Mucosa of descending colon (tissue), 3 donors: ENCODE measurements around the gene CCDC187. TPM values are rescaled to one million over a fixed set of nuclear protein-coding genes. Genes with fewer than 3 reads are reported as not detected.
"Not testable (repeated sequence)": the region's sequence is repeated elsewhere in the genome, so short reads cannot be mapped to it uniquely, and the experiment has no call there.

Experiments used
- ATAC-seq: fragments of 200-7000 bp; cut with Tn5 transposase; one replicate; pipeline ENCODE4 v1.9.1; 2020; ENCODE audit warnings: mild to moderate bottlenecking, moderate library complexity
- DNase-seq, 3 donors: peaks; one replicate each; pipeline ENCODE4 v3.0.0-alpha.2; 2020
- H3K36me3 ChIP-seq: fragments of 200-600 bp; one replicate; pipeline ENCODE4 v1.8.0; 2021; ENCODE audit warnings: low read depth, mild to moderate bottlenecking
- H3K4me1 ChIP-seq: fragments of 200-600 bp; one replicate; pipeline ENCODE4 v1.8.0; 2021; ENCODE audit warnings: low read depth, mild to moderate bottlenecking
- H3K4me3 ChIP-seq: fragments of 200-600 bp; one replicate; pipeline ENCODE4 v1.8.0; 2021; ENCODE audit warnings: mild to moderate bottlenecking
- H3K9me3 ChIP-seq: fragments of 200-600 bp; one replicate; pipeline ENCODE4 v1.8.0; 2021; ENCODE audit warnings: mild to moderate bottlenecking
- CTCF ChIP-seq: fragments of 200-600 bp; IDR thresholded peaks from one replicate; pipeline ENCODE4 v1.8.0; 2022; ENCODE audit warnings: antibody characterized with exemption, mild to moderate bottlenecking
- intact Hi-C, 2 donors: fragments of 100-400 bp; cut with DNase I in 1 of 2; cut with micrococcal nuclease in 1 of 2; formaldehyde crosslinking; loops; one replicate each; pipeline versions ENCODE4 v1.11.0 to v1.11.1; 2022; cut with DNase I, micrococcal nuclease
- total RNA-seq, 3 donors: library from RNA; stranded (reverse); fragmentation: NEBNext Ultra II Directional in 2 of 3; extraction: Animal tissue kit (Norgen Biotek cat#: 25700) in 2 of 3; gene quantifications; one replicate each; pipeline versions ENCODE4 v1.2.1 to v1.2.4, GENCODE V29; 2021 to 2023
- donor health status: DM: no; HTN: no; CAD: no; lungs with moderate emphysema.
- donor health status: DM: no; HTN: no; CAD: no.
- donor health status: DM: no; HTN: yes; CAD: no.

Gene CCDC187
- total RNA-seq, 3 donors from 2014 or later: 0.19 to 0.93 (median 0.48) TPM

- ATAC-seq (peak; percentile 98), DNase-seq (peak; percentile 76 to 91 (median 88))
- H3K4me1 ChIP-seq: peaks cover 6% of the 10 kb centered on the region
- H3K4me3 ChIP-seq: no peak overlapping the region
- H3K36me3 ChIP-seq: no peaks in the 10 kb centered on the region
- intact Hi-C loops: no loop called here
- TF ChIP-seq CTCF: no peak
- no peaks in the 10 kb centered on the region for H3K9me3 ChIP-seq
These were observed 36.4 kb downstream of the CCDC187 start for GRCh38 chr9:136267261-136268111.

DNA sequence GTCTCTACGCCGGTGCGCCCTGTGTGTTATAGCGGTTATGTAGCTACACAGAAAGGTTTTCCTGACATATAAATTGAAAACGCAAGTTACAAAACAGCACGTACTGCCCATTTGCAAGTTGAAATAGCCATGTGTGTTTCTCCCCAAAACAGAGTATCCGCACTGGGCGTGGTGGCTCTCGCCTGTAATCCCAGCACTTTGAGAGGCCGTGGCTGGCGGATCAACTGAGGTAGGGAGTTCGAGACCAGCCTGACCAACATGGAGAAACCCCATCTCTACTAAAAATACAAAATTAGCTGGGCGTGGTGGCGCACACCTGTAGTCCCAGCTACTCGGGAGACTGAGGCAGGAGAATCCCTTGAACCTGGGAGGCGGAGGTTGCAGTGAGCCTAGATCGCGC is 37.3 kb downstream of the CCDC187 start:
- H3K9me3 ChIP-seq, H3K36me3 ChIP-seq, intact Hi-C loops, DNase-seq, H3K4me1 ChIP-seq, ATAC-seq, H3K4me3 ChIP-seq: not testable (repeated sequence)

DNA sequence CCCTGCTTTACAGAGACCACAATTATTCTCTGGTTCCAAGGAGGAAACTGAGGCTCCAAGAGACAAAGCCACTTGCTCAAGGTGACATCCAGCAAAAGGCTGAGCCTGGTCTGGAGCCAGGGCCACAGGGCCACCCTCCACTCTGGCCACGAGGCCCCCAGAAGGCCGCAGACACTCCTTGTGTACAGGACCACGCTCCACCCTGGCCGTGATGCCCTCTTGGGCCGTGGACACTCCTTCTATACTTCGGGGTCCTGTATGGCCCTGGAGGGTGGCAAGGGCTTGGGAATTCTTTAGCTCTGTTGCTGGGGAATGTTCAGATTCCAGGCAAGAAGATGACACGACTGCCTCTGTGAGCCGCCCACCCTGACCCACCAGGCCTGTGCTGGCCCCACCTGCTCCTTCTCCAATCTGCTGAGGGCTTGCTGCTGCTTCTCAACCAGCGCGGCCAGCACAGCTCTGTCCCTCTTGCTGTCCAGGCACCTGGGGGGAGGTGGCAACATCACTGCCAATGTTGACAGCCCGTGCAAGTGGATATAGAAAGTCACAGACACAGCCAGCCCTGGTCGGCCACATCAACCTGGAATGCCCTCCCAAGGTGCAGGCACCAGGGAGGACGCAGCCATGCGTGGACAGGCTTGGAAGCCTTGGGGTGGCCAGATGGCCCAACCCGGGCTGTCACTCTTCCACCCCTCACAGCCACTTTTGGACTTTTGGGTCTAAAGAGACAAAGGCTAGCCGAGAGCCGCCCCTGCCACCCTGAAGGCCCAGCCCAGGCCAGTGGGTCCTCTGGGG is 38.1 kb downstream of the CCDC187 start:
- no peak for ATAC-seq
- intact Hi-C loops: no loop called here
- H3K4me3 ChIP-seq: no peak overlapping the region

DNA sequence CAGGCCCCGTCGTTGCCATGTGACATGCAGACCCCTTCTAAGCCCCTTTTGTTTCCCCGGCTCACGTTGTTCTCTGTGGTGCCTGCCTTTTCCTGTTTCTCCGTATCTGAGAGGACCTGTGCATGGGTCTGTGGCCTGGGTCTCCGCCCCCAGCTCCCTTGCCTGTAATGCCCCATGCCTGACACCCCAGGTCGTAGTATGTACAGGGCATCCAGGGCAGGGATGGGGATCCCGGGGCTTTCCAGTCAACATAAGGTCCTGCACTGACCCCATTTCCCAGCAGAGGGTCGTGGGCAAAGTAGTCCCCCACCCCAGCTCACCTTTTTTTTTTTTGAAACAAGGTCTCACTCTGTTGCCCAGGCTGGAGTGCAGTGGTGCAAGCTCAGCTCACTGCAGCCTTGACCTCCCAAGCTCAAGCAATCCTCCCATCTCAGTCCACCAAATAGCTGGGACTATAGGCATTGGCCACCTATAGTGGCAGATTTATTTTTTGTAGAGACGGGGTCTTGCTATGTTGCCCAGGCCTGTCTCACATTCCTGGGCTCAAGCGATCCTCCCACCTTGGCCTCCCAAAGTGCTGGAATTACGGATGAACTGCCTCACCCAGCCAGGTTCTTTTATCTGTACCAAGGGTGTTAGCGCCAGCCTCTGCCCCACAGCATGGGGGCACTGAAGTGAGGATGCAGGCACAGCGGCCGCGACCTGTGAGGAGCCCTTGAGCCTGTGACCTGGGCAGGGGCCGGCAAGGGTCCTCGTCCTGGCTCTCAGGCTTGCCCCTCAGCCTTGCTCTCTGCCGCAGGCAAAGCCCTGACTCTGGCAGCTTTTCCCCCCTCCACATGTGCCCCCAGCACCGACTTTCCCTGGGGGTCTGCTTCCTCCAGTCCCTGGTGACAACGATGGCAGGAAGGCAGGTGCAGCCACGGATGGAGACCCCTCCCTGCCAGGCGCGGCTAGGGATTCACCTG is 39.2 kb downstream of the CCDC187 start:
- intact Hi-C loops: no loop called here

More for the DNA sequence above, 38.1 kb downstream of the CCDC187 start:
- Histone ChIP-seq H3K9me3 (no peaks in the 10 kb centered on the region), H3K4me1 (peaks cover 6% of the 10 kb centered on the region), H3K36me3 (no peaks in the 10 kb centered on the region)
- DNase-seq: no peak
- TF ChIP-seq CTCF: no peak

GRCh38 chr9:136264031-136264430 is 39.9 kb downstream of the CCDC187 start:
- DNase-seq: no peak
- no peak overlapping the region for H3K4me3 ChIP-seq
- intact Hi-C loops: no loop called here
- H3K36me3 ChIP-seq: no peaks in the 10 kb centered on the region
- peak; percentile 44 for ATAC-seq
- H3K9me3 ChIP-seq: no peaks in the 10 kb centered on the region
- peaks cover 6% of the 10 kb centered on the region for H3K4me1 ChIP-seq
- TF ChIP-seq CTCF: no peak

More for the DNA sequence above, 39.2 kb downstream of the CCDC187 start:
- no peaks in the 10 kb centered on the region for H3K9me3 ChIP-seq
- ATAC-seq: no peak
- TF ChIP-seq CTCF: no peak
- no peaks in the 10 kb centered on the region for H3K36me3 ChIP-seq
- DNase-seq: no peak
- no peak overlapping the region for H3K4me3 ChIP-seq
- H3K4me1 ChIP-seq: peaks cover 6% of the 10 kb centered on the region
